SK-N-MC (cell line): ENCODE results near the gene ULK3.

Source experiments
- EZH2 ChIP-seq: fragments of 200-600 bp; sonication (generic); IDR thresholded peaks from one replicate; pipeline ENCODE4 v1.6.1; 2017; ENCODE audit warnings: antibody characterized with exemption
- POLR2AphosphoS5 ChIP-seq: IDR thresholded peaks from 2 replicates; pipeline ENCODE4 v1.6.1; 2012; ENCODE audit warnings: mild to moderate bottlenecking, low read depth, low read length, borderline replicate concordance

GRCh38 chr15:74808078-74808839, 34.7 kb downstream of the ULK3 start:
- TF ChIP-seq POLR2AphosphoS5 (no peak), EZH2 (no peak)
